HCT116 (cell line): ENCODE results near the gene AIMP1. TPM values are rescaled to one million over a fixed set of nuclear protein-coding genes. Genes with fewer than 3 reads are reported as not detected.

Experiments used
- ATAC-seq: fragments of 200-7000 bp; cut with Tn5 transposase; 2 replicates; pipeline ENCODE4 v1.9.1; 2020; ENCODE audit warnings: mild to moderate bottlenecking, moderate library complexity
- BruUV-seq: library from RNA; stranded (reverse); fragments of 400-500 nt; replicated peaks from 2 replicates; lab custom pipeline; 2021; lab: Mats Ljungman, UMichigan
- CTCF ChIA-PET: fragments of 300-600 bp; sonication (Branson Sonifier 250); formaldehyde crosslinking; loops from one replicate; lab custom pipeline; 2021; ENCODE audit warnings: antibody characterized with exemption; lab: Charles Lee
- POLR2A ChIA-PET: fragments of 300-600, 350-600 bp; sonication (Branson Sonifier 250); formaldehyde crosslinking; loops from one replicate; lab custom pipeline; 2021; ENCODE audit warnings: antibody characterized with exemption; lab: Charles Lee
- RAD21 ChIA-PET, 2 experiments: fragments of 300-600 bp; sonication (Branson Sonifier 250); formaldehyde crosslinking; loops; one replicate each; lab custom pipeline; 2023; ENCODE audit warnings: low total read pairs in 2 of 2; ENCODE audit not compliant: uncharacterized antibody in 2 of 2, unreplicated experiment in 2 of 2, low non-redundant PET in 1 of 2; lab: Charles Lee
- DNase-seq: peaks from one replicate; pipeline ENCODE4 v3.0.0-alpha.2; 2010; ENCODE audit warnings: low read depth, low spot score
- H2AFZ ChIP-seq: fragments of 200-600 bp; shearing (Covaris generic), sonication (generic); 2 replicates; pipeline ENCODE4 v1.6.1; 2017; ENCODE audit warnings: low read depth, mixed run types, mixed read lengths, antibody characterized with exemption, low read length; ENCODE audit not compliant: poor library complexity, severe bottlenecking
- H3K27ac ChIP-seq: 2 replicates; pipeline ENCODE4 v1.5.1; 2012; ENCODE audit warnings: low read depth, low read length
- H3K27me3 ChIP-seq: fragments of 200-600 bp; sonication (generic); 2 replicates; pipeline ENCODE4 v1.6.1; 2016; ENCODE audit warnings: mixed run types, low read length, mixed read lengths; ENCODE audit not compliant: insufficient read depth
- H3K36me3 ChIP-seq, 2 experiments: fragments of 200-500 bp in 1 of 2; fragments of 200-600 bp in 1 of 2; sonication (Bioruptor generic) in 1 of 2; sonication (generic) in 1 of 2; 2 replicates each; pipeline versions ENCODE4 v1.5.1 to v1.6.1; 2014 to 2016; ENCODE audit warnings: low read length in 2 of 2, inconsistent platforms in 1 of 2, mixed read lengths in 1 of 2, mixed run types in 1 of 2; ENCODE audit not compliant: insufficient read depth in 2 of 2, control insufficient read depth in 1 of 2
- H3K4me1 ChIP-seq, 2 experiments: fragments of 200-600 bp in 1 of 2; sonication (generic) in 1 of 2; 2 replicates each; pipeline versions ENCODE4 v1.5.1 to v1.6.1; 2012 to 2017; ENCODE audit warnings: low read length in 2 of 2, inconsistent platforms in 1 of 2, mild to moderate bottlenecking in 1 of 2, mixed read lengths in 1 of 2, mixed run types in 1 of 2, moderate library complexity in 1 of 2; ENCODE audit not compliant: insufficient read depth in 2 of 2, control insufficient read depth in 1 of 2
- H3K4me2 ChIP-seq: fragments of 200-600 bp; sonication (generic); 2 replicates; pipeline ENCODE4 v1.6.1; 2017; ENCODE audit warnings: mixed run types, low read length, mixed read lengths
- H3K4me3 ChIP-seq, 2 experiments: fragments of 200-600 bp in 1 of 2; sonication (generic) in 1 of 2; replicated peaks in 1 of 2; 2 replicates each; pipeline ENCODE4 v1.5.1; 2011 to 2016; ENCODE audit warnings: low read length in 2 of 2, control low read depth in 1 of 2, low read depth in 1 of 2, mild to moderate bottlenecking in 1 of 2, mixed read lengths in 1 of 2, mixed run types in 1 of 2
- H3K79me2 ChIP-seq: fragments of 200-600 bp; sonication (generic); 2 replicates; pipeline ENCODE4 v1.6.1; 2017; ENCODE audit warnings: mild to moderate bottlenecking, mixed run types, low read length, moderate library complexity, mixed read lengths; ENCODE audit not compliant: insufficient read depth
- H3K9ac ChIP-seq: fragments of 200-600 bp; sonication (generic); 2 replicates; pipeline ENCODE4 v1.6.1; 2016; ENCODE audit warnings: low read length, mixed read lengths
- H3K9me2 ChIP-seq: fragments of 200-600 bp; sonication (generic), shearing (Covaris generic); 2 replicates; pipeline ENCODE4 v1.6.1; 2017; ENCODE audit warnings: mixed run types, mild to moderate bottlenecking, moderate library complexity; ENCODE audit not compliant: insufficient read depth
- H3K9me3 ChIP-seq, 2 experiments: fragments of 200-500 bp in 1 of 2; fragments of 200-600 bp in 1 of 2; sonication (Bioruptor generic) in 1 of 2; sonication (generic) in 1 of 2; 2 replicates each; pipeline ENCODE4 v1.6.1; 2014 to 2017; ENCODE audit warnings: low read length in 2 of 2, mixed read lengths in 2 of 2, inconsistent platforms in 1 of 2, low read depth in 1 of 2, mild to moderate bottlenecking in 1 of 2, mixed run types in 1 of 2, moderate library complexity in 1 of 2; ENCODE audit not compliant: control insufficient read depth in 1 of 2, insufficient read depth in 1 of 2
- H4K20me1 ChIP-seq: fragments of 200-600 bp; sonication (generic), shearing (Covaris generic); 2 replicates; pipeline ENCODE4 v1.6.1; 2017; ENCODE audit warnings: mixed run types, mild to moderate bottlenecking, moderate library complexity; ENCODE audit not compliant: insufficient read depth
- EGR1 ChIP-seq: IDR thresholded peaks from 2 replicates; pipeline ENCODE4 v1.6.1; 2012; ENCODE audit warnings: low read depth
- ELF1 ChIP-seq: IDR thresholded peaks from 2 replicates; pipeline ENCODE4 v1.6.1; 2012; ENCODE audit warnings: low read depth, borderline replicate concordance
- EZH2phosphoT487 ChIP-seq: fragments of 200-600 bp; IDR thresholded peaks from 2 replicates; pipeline ENCODE4 v1.6.1; 2018; ENCODE audit warnings: antibody characterized with exemption, borderline replicate concordance
- JUND ChIP-seq: IDR thresholded peaks from 2 replicates; pipeline ENCODE4 v1.6.1; 2012
- POLR2A ChIP-seq: IDR thresholded peaks from 2 replicates; pipeline ENCODE4 v1.7.0; 2011; ENCODE audit warnings: borderline replicate concordance; ENCODE audit not compliant: insufficient read depth, insufficient read length; ENCODE audit errors: extremely low read depth
- POLR2AphosphoS5 ChIP-seq: IDR thresholded peaks from 2 replicates; pipeline ENCODE4 v1.6.1; 2011; ENCODE audit warnings: mild to moderate bottlenecking, low read depth, low read length, moderate library complexity
- RAD21 ChIP-seq: IDR thresholded peaks from 2 replicates; pipeline ENCODE4 v1.6.1; 2012; ENCODE audit warnings: low read depth, mild to moderate bottlenecking
- SIN3A ChIP-seq: IDR thresholded peaks from 2 replicates; pipeline ENCODE4 v1.6.1; 2012; ENCODE audit warnings: low read depth
- SRF ChIP-seq: IDR thresholded peaks from 2 replicates; pipeline ENCODE4 v1.6.1; 2012; ENCODE audit warnings: low read depth
- YY1 ChIP-seq: IDR thresholded peaks from 2 replicates; pipeline ENCODE4 v1.6.1; 2011; ENCODE audit warnings: low read length, low read depth, moderate library complexity, mild to moderate bottlenecking; ENCODE audit not compliant: insufficient replicate concordance; ENCODE audit errors: extremely low read depth
- ZFX ChIP-seq: fragments of 450-650 bp; IDR thresholded peaks from 2 replicates; pipeline ENCODE4 v1.6.1; 2017
- ZNF274 ChIP-seq: fragments of 200-500 bp; sonication (Bioruptor generic); IDR thresholded peaks from 2 replicates; pipeline ENCODE4 v1.6.1; 2014; ENCODE audit warnings: mild to moderate bottlenecking, low read depth, low read length, inconsistent platforms
- intact Hi-C: fragments of 100-400 bp; cut with micrococcal nuclease; formaldehyde crosslinking; loops from 2 replicates; pipeline ENCODE4 v1.10.0; 2022
- total RNA-seq: library from RNA; stranded (reverse); gene quantifications from one replicate; pipeline ENCODE4 v1.2.1, GENCODE V29; 2021; ENCODE audit not compliant: unreplicated experiment
- TF ChIP-seq, protein P1 (sequence below), 3 experiments: fragments of 200-600 bp in 1 of 3; sonication (generic) in 1 of 3; IDR thresholded peaks in 2 of 3; conservative IDR thresholded peaks in 1 of 3; 2 replicates each; pipeline ENCODE4 v1.5.1; 2012 to 2017; ENCODE audit warnings: low read depth in 2 of 3, low read length in 2 of 3, antibody characterized with exemption in 1 of 3, borderline replicate concordance in 1 of 3, control low read depth in 1 of 3, mild to moderate bottlenecking in 1 of 3, mixed read lengths in 1 of 3, mixed run types in 1 of 3, moderate library complexity in 1 of 3; ENCODE audit not compliant: insufficient read depth in 1 of 3
- TF ChIP-seq, protein P2 (sequence below): IDR thresholded peaks from 2 replicates; pipeline ENCODE4 v1.6.1; 2012
- TF ChIP-seq, protein P3 (sequence below): IDR thresholded peaks from 2 replicates; pipeline ENCODE4 v1.6.1; 2012; ENCODE audit warnings: low read depth

Gene AIMP1
- total RNA-seq, 1 experiment from 2014 or later = 67.4 TPM

DNA sequence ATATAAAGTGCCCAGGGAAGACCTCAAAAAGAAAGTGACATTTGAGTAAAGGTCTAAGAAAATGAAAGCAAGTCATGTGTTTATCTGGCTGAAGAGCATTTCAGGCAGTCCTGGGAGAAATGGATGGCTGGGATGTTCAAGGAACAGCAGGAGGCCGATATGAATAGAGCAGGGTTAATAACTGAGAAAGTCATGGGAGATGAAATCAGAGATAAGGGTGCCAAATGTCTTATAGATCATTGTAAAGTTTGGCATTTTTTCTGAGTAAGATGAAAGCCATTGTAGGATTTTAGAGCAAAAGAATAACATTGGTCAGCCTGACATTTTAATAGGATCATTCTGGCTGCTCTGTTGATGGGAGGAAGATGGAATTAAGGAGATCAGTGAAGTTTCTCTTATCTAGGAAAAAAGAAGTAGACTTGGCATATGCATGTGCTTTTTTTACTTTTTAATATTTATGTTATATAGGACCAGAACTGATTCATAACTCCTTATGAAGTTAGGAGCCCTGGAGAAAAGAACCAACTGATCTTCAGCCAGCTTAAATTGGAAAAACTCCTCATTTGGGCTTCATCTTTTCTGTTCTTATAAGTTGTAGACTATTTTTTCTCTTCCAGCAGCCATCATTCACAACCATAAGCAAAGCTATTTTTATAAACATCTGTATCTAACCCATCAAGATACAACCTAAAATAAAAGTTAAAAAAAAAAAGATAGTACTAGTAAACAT is 18.6 kb downstream of the AIMP1 start:
- RAD21 ChIA-PET = no interaction called here
- H3K27ac ChIP-seq = no peak overlapping the region
- TF ChIP-seq JUND = no peak
- TF ChIP-seq, all 23 proteins: peak for 0
- Histone ChIP-seq H4K20me1 (no peaks in the 10 kb centered on the region), H3K9me3 (no peaks in the 10 kb centered on the region), H3K9ac (no peak overlapping the region), H3K4me3 (no peak overlapping the region), H3K4me1 (no peaks in the 10 kb centered on the region), H3K79me2 (peaks cover 22% of the 10 kb centered on the region), H3K36me3 (peaks cover 41% of the 10 kb centered on the region in 2 experiments), H3K9me2 (no peaks in the 10 kb centered on the region), H3K27me3 (no peaks in the 10 kb centered on the region), H2AFZ (no peak overlapping the region), H3K4me2 (no peak overlapping the region)
- BruUV-seq = no TSS peak
- POLR2A ChIA-PET = no interaction called here
- CTCF ChIA-PET = no interaction called here
- DNase-seq (no peak), ATAC-seq (no peak)
- intact Hi-C loops = no loop called here

DNA sequence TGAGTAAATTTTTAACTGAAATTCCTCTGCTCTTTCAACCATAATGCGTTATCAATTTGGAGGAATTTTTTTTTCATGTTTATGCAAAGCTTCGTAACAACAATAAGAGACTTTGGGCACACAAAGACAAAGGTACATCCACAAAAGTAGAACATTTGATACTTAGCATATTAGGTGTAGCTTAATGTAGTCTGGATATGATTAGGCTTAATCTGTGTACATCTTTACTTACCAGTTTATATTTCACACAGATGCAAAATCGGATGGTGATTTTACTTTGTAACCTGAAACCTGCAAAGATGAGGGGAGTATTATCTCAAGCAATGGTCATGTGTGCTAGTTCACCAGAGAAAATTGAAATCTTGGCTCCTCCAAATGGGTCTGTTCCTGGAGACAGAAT is 20.3 kb downstream of the AIMP1 start:
- Histone ChIP-seq H3K4me2 (no peak overlapping the region), H3K4me1 (no peaks in the 10 kb centered on the region), H4K20me1 (no peaks in the 10 kb centered on the region), H3K27me3 (no peaks in the 10 kb centered on the region), H2AFZ (no peak overlapping the region), H3K4me3 (no peak overlapping the region), H3K9me3 (no peaks in the 10 kb centered on the region), H3K79me2 (peaks cover 33% of the 10 kb centered on the region), H3K9me2 (no peaks in the 10 kb centered on the region), H3K9ac (no peak overlapping the region), H3K27ac (no peak overlapping the region), H3K36me3 (peaks cover 25 to 29% of the 10 kb centered on the region in 2 experiments; a peak in 3 of 4 replicates)
- intact Hi-C loops = no loop called here
- ATAC-seq (no peak), DNase-seq (no peak)
- RAD21 ChIA-PET = no interaction called here
- CTCF ChIA-PET = no interaction called here
- TF ChIP-seq, protein P1, sequence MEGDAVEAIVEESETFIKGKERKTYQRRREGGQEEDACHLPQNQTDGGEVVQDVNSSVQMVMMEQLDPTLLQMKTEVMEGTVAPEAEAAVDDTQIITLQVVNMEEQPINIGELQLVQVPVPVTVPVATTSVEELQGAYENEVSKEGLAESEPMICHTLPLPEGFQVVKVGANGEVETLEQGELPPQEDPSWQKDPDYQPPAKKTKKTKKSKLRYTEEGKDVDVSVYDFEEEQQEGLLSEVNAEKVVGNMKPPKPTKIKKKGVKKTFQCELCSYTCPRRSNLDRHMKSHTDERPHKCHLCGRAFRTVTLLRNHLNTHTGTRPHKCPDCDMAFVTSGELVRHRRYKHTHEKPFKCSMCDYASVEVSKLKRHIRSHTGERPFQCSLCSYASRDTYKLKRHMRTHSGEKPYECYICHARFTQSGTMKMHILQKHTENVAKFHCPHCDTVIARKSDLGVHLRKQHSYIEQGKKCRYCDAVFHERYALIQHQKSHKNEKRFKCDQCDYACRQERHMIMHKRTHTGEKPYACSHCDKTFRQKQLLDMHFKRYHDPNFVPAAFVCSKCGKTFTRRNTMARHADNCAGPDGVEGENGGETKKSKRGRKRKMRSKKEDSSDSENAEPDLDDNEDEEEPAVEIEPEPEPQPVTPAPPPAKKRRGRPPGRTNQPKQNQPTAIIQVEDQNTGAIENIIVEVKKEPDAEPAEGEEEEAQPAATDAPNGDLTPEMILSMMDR (IDR thresholded peaks at IDR 0.05 in 2 of 3, conservative IDR thresholded peaks at IDR 0.05 in 1 of 3; ENCODE audit: borderline replicate concordance in 1 of 3, insufficient read depth in 1 of 3, low read depth in 2 of 3, low read length in 2 of 3) = no peak
- TF ChIP-seq, protein P2, sequence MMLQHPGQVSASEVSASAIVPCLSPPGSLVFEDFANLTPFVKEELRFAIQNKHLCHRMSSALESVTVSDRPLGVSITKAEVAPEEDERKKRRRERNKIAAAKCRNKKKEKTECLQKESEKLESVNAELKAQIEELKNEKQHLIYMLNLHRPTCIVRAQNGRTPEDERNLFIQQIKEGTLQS = no peak
- TF ChIP-seq POLR2AphosphoS5 = no peak
- no peak for TF ChIP-seq EZH2phosphoT487
- TF ChIP-seq RAD21 = no peak
- TF ChIP-seq POLR2A = no peak
- TF ChIP-seq EGR1 = no peak
- TF ChIP-seq SIN3A = no peak
- no peak for TF ChIP-seq YY1
- TF ChIP-seq SRF = no peak
- no peak for TF ChIP-seq ELF1
- TF ChIP-seq ZNF274 = no peak
- no peak for TF ChIP-seq JUND
- TF ChIP-seq, protein P3, sequence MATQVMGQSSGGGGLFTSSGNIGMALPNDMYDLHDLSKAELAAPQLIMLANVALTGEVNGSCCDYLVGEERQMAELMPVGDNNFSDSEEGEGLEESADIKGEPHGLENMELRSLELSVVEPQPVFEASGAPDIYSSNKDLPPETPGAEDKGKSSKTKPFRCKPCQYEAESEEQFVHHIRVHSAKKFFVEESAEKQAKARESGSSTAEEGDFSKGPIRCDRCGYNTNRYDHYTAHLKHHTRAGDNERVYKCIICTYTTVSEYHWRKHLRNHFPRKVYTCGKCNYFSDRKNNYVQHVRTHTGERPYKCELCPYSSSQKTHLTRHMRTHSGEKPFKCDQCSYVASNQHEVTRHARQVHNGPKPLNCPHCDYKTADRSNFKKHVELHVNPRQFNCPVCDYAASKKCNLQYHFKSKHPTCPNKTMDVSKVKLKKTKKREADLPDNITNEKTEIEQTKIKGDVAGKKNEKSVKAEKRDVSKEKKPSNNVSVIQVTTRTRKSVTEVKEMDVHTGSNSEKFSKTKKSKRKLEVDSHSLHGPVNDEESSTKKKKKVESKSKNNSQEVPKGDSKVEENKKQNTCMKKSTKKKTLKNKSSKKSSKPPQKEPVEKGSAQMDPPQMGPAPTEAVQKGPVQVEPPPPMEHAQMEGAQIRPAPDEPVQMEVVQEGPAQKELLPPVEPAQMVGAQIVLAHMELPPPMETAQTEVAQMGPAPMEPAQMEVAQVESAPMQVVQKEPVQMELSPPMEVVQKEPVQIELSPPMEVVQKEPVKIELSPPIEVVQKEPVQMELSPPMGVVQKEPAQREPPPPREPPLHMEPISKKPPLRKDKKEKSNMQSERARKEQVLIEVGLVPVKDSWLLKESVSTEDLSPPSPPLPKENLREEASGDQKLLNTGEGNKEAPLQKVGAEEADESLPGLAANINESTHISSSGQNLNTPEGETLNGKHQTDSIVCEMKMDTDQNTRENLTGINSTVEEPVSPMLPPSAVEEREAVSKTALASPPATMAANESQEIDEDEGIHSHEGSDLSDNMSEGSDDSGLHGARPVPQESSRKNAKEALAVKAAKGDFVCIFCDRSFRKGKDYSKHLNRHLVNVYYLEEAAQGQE = no peak
- no peak for TF ChIP-seq ZFX
- POLR2A ChIA-PET = no interaction called here
- no TSS peak for BruUV-seq
